ENCODE results near the gene KRT17.

- TF ChIP-seq CTCF (IDR thresholded peaks at IDR 0.05) (no peak), POLR2A (IDR thresholded peaks at IDR 0.05) (no peak)
These were observed 34.5 kb upstream of the KRT17 start for GRCh38 chr17:41658846-41659245.
